EL (cell line): ENCODE measurements around the gene APOC3.
A peak's percentile ranks its signal among the peaks of the same experiment; 100 is the strongest.

ENCODE experiments used
- DNase-seq: peaks from one replicate; pipeline ENCODE4 v3.0.0-alpha.2; 2016

The APOC3 gene

DNA sequence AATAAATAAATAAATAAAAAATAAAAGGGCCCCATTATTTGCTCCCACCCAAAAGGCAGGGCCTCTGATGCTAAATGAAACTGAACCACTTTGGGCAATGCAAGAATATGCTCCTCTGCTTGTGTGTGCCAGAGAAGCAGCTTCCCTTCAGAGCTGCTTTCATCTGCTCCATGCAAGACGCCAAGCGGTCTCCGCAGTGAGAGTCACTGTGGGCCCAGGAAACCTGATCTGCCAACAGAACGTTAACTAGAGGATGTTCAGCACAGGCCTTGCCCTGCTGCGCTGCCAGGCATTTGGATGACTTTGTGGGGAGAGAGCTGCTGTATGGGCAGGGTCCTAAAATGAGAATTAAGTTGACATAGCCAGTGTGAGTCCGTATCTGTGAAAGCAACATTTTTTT lies 51.4 kb downstream of the APOC3 start:
- no peak for DNase-seq

GRCh38 chr11:116882386-116882785 lies 52.7 kb downstream of the APOC3 start:
- DNase-seq, result peak; percentile 77
